HEK293T (cell line): ENCODE measurements around the gene TSFM.

ENCODE experiments used
- CTCF ChIA-PET: fragments of 350-600 bp; formaldehyde crosslinking; extraction: SDS; loops from one replicate; lab custom pipeline; 2021; ENCODE audit warnings: antibody characterized with exemption, inconsistent platforms; lab: Yijun Ruan, JAX
- POLR2A ChIA-PET: fragments of 350-600 bp; formaldehyde crosslinking; extraction: SDS; loops from one replicate; lab custom pipeline; 2020; ENCODE audit warnings: antibody characterized with exemption, inconsistent platforms; lab: Yijun Ruan, JAX
- DNase-seq: peaks from one replicate; pipeline ENCODE4 v3.0.0; 2012; ENCODE audit warnings: mixed read lengths; ENCODE audit errors: extremely low spot score
- ARNT ChIP-seq: fragments of 450-650 bp; IDR thresholded peaks from 2 replicates; pipeline ENCODE4 v1.6.1; 2017; ENCODE audit warnings: mild to moderate bottlenecking
- BHLHE40 ChIP-seq: fragments of 450-650 bp; IDR thresholded peaks from 2 replicates; pipeline ENCODE4 v1.6.1; 2016; ENCODE audit warnings: mild to moderate bottlenecking, moderate library complexity, borderline replicate concordance
- CTBP1 ChIP-seq: fragments of 450-650 bp; IDR thresholded peaks from 2 replicates; pipeline ENCODE4 v1.6.1; 2016; ENCODE audit warnings: borderline replicate concordance
- ELF4 ChIP-seq: fragments of 450-650 bp; IDR thresholded peaks from 2 replicates; pipeline ENCODE4 v1.6.1; 2017; ENCODE audit warnings: antibody characterized with exemption
- FOXA1 ChIP-seq: fragments of 450-650 bp; IDR thresholded peaks from 2 replicates; pipeline ENCODE4 v1.6.1; 2016; ENCODE audit warnings: mild to moderate bottlenecking
- FOXK2 ChIP-seq: fragments of 450-650 bp; IDR thresholded peaks from 2 replicates; pipeline ENCODE4 v1.6.1; 2016; ENCODE audit warnings: mild to moderate bottlenecking
- FOXM1 ChIP-seq: fragments of 450-650 bp; IDR thresholded peaks from 2 replicates; pipeline ENCODE4 v1.6.1; 2017; ENCODE audit warnings: mild to moderate bottlenecking, borderline replicate concordance
- HDGF ChIP-seq: fragments of 450-650 bp; IDR thresholded peaks from 2 replicates; pipeline ENCODE4 v1.6.1; 2017; ENCODE audit warnings: antibody characterized with exemption, borderline replicate concordance
- L3MBTL2 ChIP-seq: fragments of 450-650 bp; conservative IDR thresholded peaks from 2 replicates; pipeline ENCODE4 v1.6.1; 2016; ENCODE audit warnings: mild to moderate bottlenecking
- LEF1 ChIP-seq: fragments of 450-650 bp; IDR thresholded peaks from 2 replicates; pipeline ENCODE4 v1.6.1; 2017; ENCODE audit warnings: mild to moderate bottlenecking, borderline replicate concordance
- NFRKB ChIP-seq: fragments of 450-650 bp; IDR thresholded peaks from 2 replicates; pipeline ENCODE4 v1.6.1; 2016; ENCODE audit warnings: mild to moderate bottlenecking, moderate library complexity
- PKNOX1 ChIP-seq: fragments of 450-650 bp; IDR thresholded peaks from 2 replicates; pipeline ENCODE4 v1.6.1; 2016
- SP1 ChIP-seq: fragments of 450-650 bp; IDR thresholded peaks from 2 replicates; pipeline ENCODE4 v1.6.1; 2017
- SUZ12 ChIP-seq: fragments of 450-650 bp; IDR thresholded peaks from 2 replicates; pipeline ENCODE4 v1.6.1; 2016; ENCODE audit warnings: mild to moderate bottlenecking
- TARDBP ChIP-seq: fragments of 450-650 bp; IDR thresholded peaks from 2 replicates; pipeline ENCODE4 v1.6.1; 2016
- ZNF384 ChIP-seq: fragments of 450-650 bp; IDR thresholded peaks from 2 replicates; pipeline ENCODE4 v1.6.1; 2016

The TSFM gene

GRCh38 chr12:57802607-57803006 lies 20.0 kb downstream of the TSFM start:
- ChIA-PET POLR2A (interaction anchor here (0.5 to 1.2 kb wide), 3 partner anchors 17 to 139 kb away, joined by 3 read pairs; partner anchors contain the start of genes ATP23, EEF1AKMT3 and METTL1), CTCF (interaction anchor here (0.7 to 1.5 kb wide), 8 partner anchors 9 to 219 kb away, joined by 3 to 6 read pairs (median 4); partner anchors contain the start of genes AVIL and TSFM)
- no peak for DNase-seq
- TF ChIP-seq TARDBP (no peak), FOXM1 (no peak), LEF1 (no peak), ZNF384 (no peak), PKNOX1 (no peak)

GRCh38 chr12:57803319-57803893 lies 20.8 kb downstream of the TSFM start:
- TF ChIP-seq CTBP1 (no peak), TARDBP (no peak), PKNOX1 (no peak), SUZ12 (no peak), BHLHE40 (no peak), ZNF384 (no peak), HDGF (no peak), FOXA1 (no peak), L3MBTL2 (no peak), SP1 (no peak), LEF1 (no peak), ARNT (no peak), NFRKB (no peak), ELF4 (no peak), FOXK2 (no peak)
- peak; percentile 71 for DNase-seq
- ChIA-PET CTCF (interaction anchor here (0.7 to 1.5 kb wide), 7 partner anchors 9 to 220 kb away, joined by 3 to 6 read pairs (median 4); partner anchors contain the start of genes AVIL and TSFM), POLR2A (interaction anchor here (1.0 to 1.2 kb wide), 2 partner anchors 31 to 138 kb away, joined by 3 read pairs; partner anchors contain the start of genes ATP23, EEF1AKMT3 and METTL1)

GRCh38 chr12:57806677-57807076 lies 24.1 kb downstream of the TSFM start:
- POLR2A ChIA-PET, result no interaction called here
- TF ChIP-seq TARDBP (no peak), HDGF (no peak), PKNOX1 (no peak), FOXK2 (no peak), ARNT (no peak), SUZ12 (no peak), SP1 (no peak), LEF1 (no peak), FOXA1 (no peak), CTBP1 (no peak), ZNF384 (no peak), ELF4 (no peak)
- CTCF ChIA-PET, result no interaction called here
- no peak for DNase-seq

- ChIA-PET POLR2A (no interaction called here), CTCF (no interaction called here)
- DNase-seq, result no peak
- TF ChIP-seq SUZ12 (no peak), L3MBTL2 (no peak), CTBP1 (no peak)
These were observed 24.7 kb downstream of the TSFM start for GRCh38 chr12:57807285-57807684.

GRCh38 chr12:57808351-57808750 lies 25.8 kb downstream of the TSFM start:
- TF ChIP-seq BHLHE40 (no peak), SP1 (no peak), SUZ12 (no peak), ZNF384 (no peak), TARDBP (no peak)
- no peak for DNase-seq
- ChIA-PET POLR2A (no interaction called here), CTCF (no interaction called here)

- ChIA-PET CTCF (no interaction called here), POLR2A (no interaction called here)
- TF ChIP-seq L3MBTL2 (no peak), ARNT (no peak)
- DNase-seq, result no peak
These were observed 26.8 kb downstream of the TSFM start for GRCh38 chr12:57809425-57809824.

GRCh38 chr12:57810450-57810849 lies 27.9 kb downstream of the TSFM start:
- ChIA-PET POLR2A (no interaction called here), CTCF (no interaction called here)
- no peak for DNase-seq

More at GRCh38 chr12:57810450-57810849, 27.9 kb downstream of the TSFM start:
- no peak for TF ChIP-seq HDGF
